H1 (cell line): Measurements from ENCODE around the gene SYNDIG1. TPM values are rescaled to one million over a fixed set of nuclear protein-coding genes. Genes with fewer than 3 reads are reported as not detected.

Experiments
- CTCF ChIA-PET: fragments of 300-600 bp; sonication (Branson Sonifier 250); formaldehyde crosslinking; loops from one replicate; lab custom pipeline; 2021; ENCODE audit not compliant: partially characterized antibody; lab: Charles Lee
- POLR2A ChIA-PET: fragments of 300-600 bp; sonication (Branson Sonifier 250); formaldehyde crosslinking; loops from one replicate; lab custom pipeline; 2021; ENCODE audit warnings: inconsistent platforms; ENCODE audit not compliant: partially characterized antibody; lab: Charles Lee
- DNase-seq, 2 experiments: peaks; one replicate each; pipeline versions ENCODE4 v3.0.0 to v3.0.0-alpha.2; 2010 to 2022; ENCODE audit warnings: low spot score in 2 of 2, low read depth in 1 of 2, mixed read lengths in 1 of 2
- FAIRE-seq: peaks from 2 replicates; lab custom pipeline; 2011; peaks lifted over from hg19 to GRCh38; lab: Jason Lieb, UNC
- H2AFZ ChIP-seq: 2 replicates; pipeline ENCODE4 v1.8.1; 2012; ENCODE audit warnings: low read length, inconsistent platforms
- H2AK5ac ChIP-seq: 2 replicates; pipeline ENCODE4 v1.6.1; 2013; ENCODE audit warnings: low read depth, low read length
- H2BK120ac ChIP-seq: replicated peaks from 2 replicates; pipeline ENCODE3; 2013; ENCODE audit warnings: low read depth, low read length, inconsistent platforms
- H2BK12ac ChIP-seq: 2 replicates; pipeline ENCODE4 v1.6.1; 2013; ENCODE audit warnings: low read depth, low read length
- H2BK15ac ChIP-seq: 2 replicates; pipeline ENCODE4 v1.6.1; 2013; ENCODE audit warnings: low read length
- H2BK20ac ChIP-seq: 2 replicates; pipeline ENCODE4 v1.6.1; 2013; ENCODE audit warnings: low read length
- H2BK5ac ChIP-seq: 2 replicates; pipeline ENCODE4 v1.6.1; 2013; ENCODE audit warnings: low read depth, low read length
- H3K14ac ChIP-seq: 2 replicates; pipeline ENCODE4 v1.6.1; 2013; ENCODE audit warnings: inconsistent platforms; ENCODE audit not compliant: insufficient read length
- H3K18ac ChIP-seq: 2 replicates; pipeline ENCODE4 v1.6.1; 2013; ENCODE audit warnings: low read length; ENCODE audit errors: extremely low read depth
- H3K23ac ChIP-seq: 2 replicates; pipeline ENCODE4 v1.6.1; 2013; ENCODE audit warnings: inconsistent platforms; ENCODE audit not compliant: insufficient read length
- H3K23me2 ChIP-seq: 2 replicates; pipeline ENCODE4 v1.6.1; 2013; ENCODE audit warnings: low read depth, low read length
- H3K27ac ChIP-seq: 2 replicates; pipeline ENCODE4 v1.6.1; 2011; ENCODE audit warnings: low read depth, low read length, inconsistent platforms
- H3K27me3 ChIP-seq, 4 experiments: replicated peaks in 1 of 4; 1 replicate in 1 of 4; 2 replicates in 3 of 4; pipeline versions ENCODE4 v1.6.1 to v1.8.1; 2011 to 2013; ENCODE audit warnings: low read length in 3 of 4, mild to moderate bottlenecking in 3 of 4, inconsistent platforms in 2 of 4, mixed read lengths in 2 of 4, moderate library complexity in 1 of 4; ENCODE audit not compliant: control insufficient read depth in 3 of 4, insufficient read depth in 3 of 4; ENCODE audit errors: extremely low read depth in 1 of 4
- H3K36me3 ChIP-seq, 4 experiments: 2 replicates each; pipeline versions ENCODE4 v1.6.1 to v1.8.1; 2011 to 2013; ENCODE audit warnings: mild to moderate bottlenecking in 4 of 4, low read length in 3 of 4, moderate library complexity in 2 of 4, control low read depth in 1 of 4, inconsistent platforms in 1 of 4; ENCODE audit not compliant: insufficient read depth in 4 of 4, control insufficient read depth in 2 of 4
- H3K4ac ChIP-seq: replicated peaks from 2 replicates; pipeline ENCODE3; 2013; ENCODE audit warnings: low read length, low read depth, mixed read lengths, inconsistent platforms; ENCODE audit not compliant: insufficient read length
- H3K4me1 ChIP-seq, 4 experiments: replicated peaks in 1 of 4; 1 replicate in 1 of 4; 2 replicates in 3 of 4; pipeline versions ENCODE4 v1.6.1 to v1.8.1; 2011 to 2013; ENCODE audit warnings: low read length in 3 of 4, inconsistent platforms in 2 of 4, mixed read lengths in 1 of 4; ENCODE audit not compliant: insufficient read depth in 4 of 4, control insufficient read depth in 3 of 4
- H3K4me2 ChIP-seq, 2 experiments: 2 replicates each; pipeline versions ENCODE4 v1.6.1 to v1.8.1; 2011 to 2013; ENCODE audit warnings: low read depth in 2 of 2, low read length in 2 of 2, control low read depth in 1 of 2, inconsistent platforms in 1 of 2, mild to moderate bottlenecking in 1 of 2; ENCODE audit not compliant: insufficient read depth in 1 of 2
- H3K4me3 ChIP-seq, 4 experiments: fragments of 200-600, 300-600 bp in 1 of 4; sonication (generic), shearing (Covaris generic), sonication (Bioruptor Twin) in 1 of 4; 2 replicates each; pipeline versions ENCODE4 v1.5.1 to v1.8.1; 2011 to 2016; ENCODE audit warnings: low read length in 4 of 4, low read depth in 3 of 4, control low read depth in 2 of 4, inconsistent platforms in 2 of 4, mild to moderate bottlenecking in 2 of 4, mixed read lengths in 1 of 4, moderate library complexity in 1 of 4; ENCODE audit not compliant: insufficient read depth in 2 of 4; ENCODE audit errors: extremely low read depth in 1 of 4
- H3K56ac ChIP-seq: replicated peaks from 2 replicates; pipeline ENCODE3; 2013; ENCODE audit warnings: low read depth, mild to moderate bottlenecking, mixed read lengths, low read length, inconsistent platforms; ENCODE audit not compliant: insufficient read length
- H3K79me1 ChIP-seq: 2 replicates; pipeline ENCODE4 v1.6.1; 2013; ENCODE audit warnings: low read depth, low read length, control low read depth
- H3K79me2 ChIP-seq, 2 experiments: 2 replicates each; pipeline versions ENCODE4 v1.6.1 to v1.8.1; 2012 to 2013; ENCODE audit warnings: low read length in 2 of 2, mild to moderate bottlenecking in 2 of 2, inconsistent platforms in 1 of 2; ENCODE audit not compliant: insufficient read depth in 2 of 2, control insufficient read depth in 1 of 2
- H3K9ac ChIP-seq, 4 experiments: replicated peaks in 1 of 4; 1 replicate in 1 of 4; 2 replicates in 3 of 4; pipeline versions ENCODE4 v1.6.1 to v1.8.1; 2011 to 2013; ENCODE audit warnings: low read depth in 3 of 4, low read length in 3 of 4, control low read depth in 2 of 4, mild to moderate bottlenecking in 2 of 4, moderate library complexity in 2 of 4, inconsistent platforms in 1 of 4; ENCODE audit errors: extremely low read depth in 1 of 4
- H3K9me3 ChIP-seq, 2 experiments: 2 replicates each; pipeline versions ENCODE4 v1.6.1 to v1.8.1; 2012 to 2013; ENCODE audit warnings: mild to moderate bottlenecking in 2 of 2, moderate library complexity in 2 of 2, control low read depth in 1 of 2, inconsistent platforms in 1 of 2, low read depth in 1 of 2, low read length in 1 of 2, mixed read lengths in 1 of 2; ENCODE audit not compliant: insufficient read depth in 2 of 2
- H4K20me1 ChIP-seq, 2 experiments: replicated peaks in 1 of 2; 2 replicates each; pipeline versions ENCODE3 to v1.8.1; 2011 to 2013; ENCODE audit warnings: inconsistent platforms in 2 of 2, low read length in 2 of 2, mild to moderate bottlenecking in 1 of 2; ENCODE audit not compliant: insufficient read depth in 2 of 2, control insufficient read depth in 1 of 2
- H4K5ac ChIP-seq: 2 replicates; pipeline ENCODE4 v1.6.1; 2013; ENCODE audit warnings: low read length, low read depth, mixed read lengths, inconsistent platforms; ENCODE audit not compliant: insufficient read length
- H4K8ac ChIP-seq: 2 replicates; pipeline ENCODE4 v1.8.0; 2013; ENCODE audit warnings: mild to moderate bottlenecking, moderate library complexity, low read length, inconsistent platforms; ENCODE audit not compliant: insufficient read depth; ENCODE audit errors: extremely low read depth
- H4K91ac ChIP-seq: replicated peaks from 2 replicates; pipeline ENCODE3; 2013; ENCODE audit warnings: low read length, mixed read lengths, inconsistent platforms; ENCODE audit not compliant: insufficient read length
- ASH2L ChIP-seq: fragments of 200-600, 300-600 bp; sonication (generic); IDR thresholded peaks from one replicate; pipeline ENCODE4 v1.7.1; 2017; ENCODE audit warnings: low read length
- CHD1 ChIP-seq: IDR thresholded peaks from 2 replicates; pipeline ENCODE4 v1.6.1; 2012; ENCODE audit warnings: low read depth, low read length, improper control_type of control experiment
- GTF2F1 ChIP-seq: IDR thresholded peaks from 2 replicates; pipeline ENCODE4 v1.6.1; 2012; ENCODE audit warnings: low read depth, low read length, improper control_type of control experiment, borderline replicate concordance
- JUN ChIP-seq: IDR thresholded peaks from 2 replicates; pipeline ENCODE4 v1.6.1; 2011; ENCODE audit warnings: low read depth, mild to moderate bottlenecking, improper control_type of control experiment, low read length
- KDM4A ChIP-seq: IDR thresholded peaks from one replicate; pipeline ENCODE4 v1.7.1; 2012; ENCODE audit warnings: low read depth, mild to moderate bottlenecking, moderate library complexity, low read length, inconsistent platforms; ENCODE audit not compliant: severe bottlenecking
- WGBS, 2 experiments: shearing (Covaris generic) in 1 of 2; methylation state at CpG; one replicate each; pipeline versions ENCODE4 v1.1.6 to v1.1.7; 2013 to 2015; ENCODE audit warnings: low lambda C conversion rate in 2 of 2, mixed read lengths in 2 of 2, inconsistent platforms in 1 of 2, low coverage in 1 of 2, missing lambda C conversion rate in 1 of 2; ENCODE audit not compliant: insufficient replicate concordance in 2 of 2, insufficient coverage in 1 of 2, insufficient read length in 1 of 2; ENCODE audit errors: extremely low coverage in 1 of 2, missing lambda C conversion rate in 1 of 2; 5-methylcytosine and 5-hydroxymethylcytosine counted together
- polyA plus RNA-seq, 7 experiments: library from polyadenylated mRNA; depleted of rRNA in 3 of 7; stranded (reverse) in 5 of 7; unstranded in 2 of 7; fragments of >200 nt in 5 of 7; fragments of 200-250 nt in 2 of 7; gene quantifications; 1 replicate in 5 of 7; 2 replicates in 1 of 7; 4 replicates in 1 of 7; pipeline versions ENCODE4 v1.2.1 to v1.2.3, GENCODE V29; 2011 to 2013; ENCODE audit warnings: missing spikeins in 2 of 7, mixed read lengths in 2 of 7
- total RNA-seq: library from RNA; stranded (reverse); fragmentation: NEBNext Ultra II Directional; extraction: Animal tissue kit (Norgen Biotek cat#: 25700); gene quantifications from 2 replicates; pipeline ENCODE4 v1.2.1, GENCODE V29; 2021

The SYNDIG1 gene
- total and polyA plus RNA-seq, 2 of the 8 experiments (the other 6 are each of a cell fraction or from before 2014, with no cell fraction given), result 6.5 to 7.8 TPM

DNA sequence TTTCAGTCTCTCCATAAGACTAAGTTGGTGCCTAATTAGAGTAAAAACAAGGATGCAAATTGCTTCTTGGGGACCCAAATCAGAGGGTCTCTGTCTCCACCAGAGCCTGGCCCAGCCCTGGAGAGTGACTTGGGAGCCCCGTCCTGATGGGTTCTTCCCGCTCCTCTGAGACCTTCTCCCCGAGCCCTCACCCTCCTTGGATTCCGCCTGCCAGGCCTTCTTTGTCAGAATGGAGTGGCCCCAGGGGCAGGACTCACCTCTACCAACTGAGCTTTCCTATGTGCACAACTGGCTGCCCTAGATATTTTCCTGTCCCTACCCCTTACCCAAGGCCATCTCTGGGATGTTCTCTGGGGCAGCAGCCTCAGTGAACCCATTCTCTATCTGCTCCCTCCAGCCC lies 9.7 kb downstream of the SYNDIG1 start:
- CTCF ChIA-PET, result interaction anchor here (0.8 to 4.3 kb wide), 3 partner anchors 9 to 109 kb away, joined by 4 to 9 read pairs (median 4); no protein-coding TSS in a partner anchor
- WGBS, 2 experiments, result 80% methylated on average over 4 of the region's 4 CpGs; no CpG with 5 or more reads in 1 of the 2 experiments

More for the DNA sequence above, 9.7 kb downstream of the SYNDIG1 start:
- peaks cover 0 to 62% of the 10 kb centered on the region in 2 experiments; a peak in 2 of 4 replicates for H3K79me2 ChIP-seq
- no peak overlapping the region for H3K27ac ChIP-seq
- H2BK120ac ChIP-seq, result no peak overlapping the region
- no peak overlapping the region for H3K14ac ChIP-seq
- TF ChIP-seq ASH2L, result no peak
- TF ChIP-seq KDM4A, result no peak
- TF ChIP-seq CHD1, result no peak
- no peak for TF ChIP-seq GTF2F1
- no peak for TF ChIP-seq JUN
- H4K5ac ChIP-seq, result no peak overlapping the region
- peaks cover 0 to 20% (median 7%) of the 10 kb centered on the region in 4 experiments; a peak in 5 of 7 replicates for H3K4me1 ChIP-seq
- H3K18ac ChIP-seq, result no peak overlapping the region
- H2AFZ ChIP-seq, result no peak overlapping the region
- no peak for DNase-seq
- no peak overlapping the region for H3K4me3 ChIP-seq
- H2BK15ac ChIP-seq, result no peak overlapping the region
- no peak for FAIRE-seq
- no peak overlapping the region for H2BK12ac ChIP-seq
- H3K27me3 ChIP-seq, result no peaks in the 10 kb centered on the region
- H3K9me3 ChIP-seq, result no peaks in the 10 kb centered on the region
- peaks cover 13 to 14% of the 10 kb centered on the region in 2 experiments for H4K20me1 ChIP-seq
- H2BK5ac ChIP-seq, result no peak overlapping the region
- no peak overlapping the region for H4K8ac ChIP-seq
- no peak overlapping the region for H3K23ac ChIP-seq
- H3K4ac ChIP-seq, result no peak overlapping the region
- no peak overlapping the region for H3K4me2 ChIP-seq
- H4K91ac ChIP-seq, result no peak overlapping the region
- H3K23me2 ChIP-seq, result no peaks in the 10 kb centered on the region
- POLR2A ChIA-PET, result no interaction called here
- H3K79me1 ChIP-seq, result peaks cover 6% of the 10 kb centered on the region
- H3K56ac ChIP-seq, result no peak overlapping the region
- H2AK5ac ChIP-seq, result no peak overlapping the region
- no peaks in the 10 kb centered on the region for H3K36me3 ChIP-seq
- H2BK20ac ChIP-seq, result no peak overlapping the region; the same call in 1 of the 2 replicates
- no peak overlapping the region for H3K9ac ChIP-seq
